Measurements from ENCODE around the gene DLX3.

The DLX3 gene

GRCh38 chr17:49977463-49978389 lies 17.3 kb downstream of the DLX3 start:
- POLR2A ChIA-PET = no interaction called here
- CTCF ChIA-PET = interaction anchor here (0.9 to 5.1 kb wide), 8 partner anchors 10 to 110 kb away, joined by 3 to 47 read pairs (median 6); no protein-coding TSS in a partner anchor

GRCh38 chr17:49976828-49977202 lies 18.2 kb downstream of the DLX3 start:
- DNase-seq (ENCODE audit: extremely low spot score) = no peak
- ChIA-PET POLR2A (no interaction called here), CTCF (interaction anchor here (0.9 to 5.1 kb wide), 6 partner anchors 12 to 111 kb away, joined by 3 to 47 read pairs (median 6); no protein-coding TSS in a partner anchor)
- TF ChIP-seq CTCF (IDR thresholded peaks at IDR 0.05; ENCODE audit: control extremely low read depth, extremely low read depth, low read depth, missing control alignments) = no peak

More at GRCh38 chr17:49977463-49978389, 17.3 kb downstream of the DLX3 start:
- no peak for DNase-seq (ENCODE audit: extremely low spot score)
- no peak for TF ChIP-seq CTCF (IDR thresholded peaks at IDR 0.05; ENCODE audit: control extremely low read depth, extremely low read depth, low read depth, missing control alignments)

- no peak for TF ChIP-seq CTCF (IDR thresholded peaks at IDR 0.05; ENCODE audit: control extremely low read depth, extremely low read depth, low read depth, missing control alignments)
- CTCF ChIA-PET = interaction anchor here (0.9 to 5.1 kb wide), 7 partner anchors 8 to 420 kb away, joined by 3 to 47 read pairs (median 4); no protein-coding TSS in a partner anchor
- POLR2A ChIA-PET = no interaction called here
- DNase-seq (ENCODE audit: extremely low spot score) = no peak
Observed at GRCh38 chr17:49976163-49976827, 18.7 kb downstream of the DLX3 start.

GRCh38 chr17:49975531-49975930 lies 19.5 kb downstream of the DLX3 start:
- ChIA-PET CTCF (interaction anchor here (0.9 to 3.5 kb wide), 6 partner anchors 9 to 419 kb away, joined by 3 to 17 read pairs (median 5); no protein-coding TSS in a partner anchor), POLR2A (no interaction called here)
- TF ChIP-seq CTCF (IDR thresholded peaks at IDR 0.05; ENCODE audit: control extremely low read depth, extremely low read depth, low read depth, missing control alignments) = no peak
- no peak for DNase-seq (ENCODE audit: extremely low spot score)

- ChIA-PET POLR2A (no interaction called here), CTCF (interaction anchor here (1.0 to 3.5 kb wide), 4 partner anchors 11 to 24 kb away, joined by 3 to 17 read pairs (median 6); partner anchors contain the start of gene DLX3)
- no peak for DNase-seq (ENCODE audit: extremely low spot score)
- no peak for TF ChIP-seq CTCF (IDR thresholded peaks at IDR 0.05; ENCODE audit: control extremely low read depth, extremely low read depth, low read depth, missing control alignments)
Observed at GRCh38 chr17:49973271-49973615, 21.8 kb downstream of the DLX3 start.

- no peak for TF ChIP-seq CTCF (IDR thresholded peaks at IDR 0.05; ENCODE audit: control extremely low read depth, extremely low read depth, low read depth, missing control alignments)
- ChIA-PET POLR2A (no interaction called here), CTCF (interaction anchor here (1.0 to 3.5 kb wide), 4 partner anchors 10 to 24 kb away, joined by 3 to 17 read pairs (median 6); partner anchors contain the start of gene DLX3)
- no peak for DNase-seq (ENCODE audit: extremely low spot score)
Observed at GRCh38 chr17:49972486-49973270, 22.3 kb downstream of the DLX3 start.
